H1 (cell line): ENCODE results near the gene SPOCK3. TPM values are rescaled to one million over a fixed set of nuclear protein-coding genes. Genes with fewer than 3 reads are reported as not detected.

Source experiments
- JUN ChIP-seq: IDR thresholded peaks from 2 replicates; pipeline ENCODE4 v1.6.1; 2011; ENCODE audit warnings: low read depth, mild to moderate bottlenecking, improper control_type of control experiment, low read length
- PHF8 ChIP-seq: fragments of 200-600 bp; sonication (generic); conservative IDR thresholded peaks from 2 replicates; pipeline ENCODE4 v1.7.1; 2012; ENCODE audit warnings: low read depth, mild to moderate bottlenecking, inconsistent platforms, low read length, moderate library complexity
- YY1 ChIP-seq: IDR thresholded peaks from 2 replicates; pipeline ENCODE4 v1.6.1; 2011; ENCODE audit warnings: low read depth, mild to moderate bottlenecking, low read length
- polyA plus RNA-seq, 7 experiments: library from polyadenylated mRNA; depleted of rRNA in 3 of 7; stranded (reverse) in 5 of 7; unstranded in 2 of 7; fragments of >200 nt in 5 of 7; fragments of 200-250 nt in 2 of 7; gene quantifications; 1 replicate in 5 of 7; 2 replicates in 1 of 7; 4 replicates in 1 of 7; pipeline versions ENCODE4 v1.2.1 to v1.2.3, GENCODE V29; 2011 to 2013; ENCODE audit warnings: missing spikeins in 2 of 7, mixed read lengths in 2 of 7
- total RNA-seq: library from RNA; stranded (reverse); fragmentation: NEBNext Ultra II Directional; extraction: Animal tissue kit (Norgen Biotek cat#: 25700); gene quantifications from 2 replicates; pipeline ENCODE4 v1.2.1, GENCODE V29; 2021
- TF ChIP-seq, protein P1 (sequence below): IDR thresholded peaks from 2 replicates; pipeline ENCODE4 v1.6.1; 2012; ENCODE audit warnings: inconsistent platforms

Gene SPOCK3
- total and polyA plus RNA-seq, 2 of the 8 experiments (the other 6 are each of a cell fraction or from before 2014, with no cell fraction given), result 0.14 to 0.60 TPM

DNA sequence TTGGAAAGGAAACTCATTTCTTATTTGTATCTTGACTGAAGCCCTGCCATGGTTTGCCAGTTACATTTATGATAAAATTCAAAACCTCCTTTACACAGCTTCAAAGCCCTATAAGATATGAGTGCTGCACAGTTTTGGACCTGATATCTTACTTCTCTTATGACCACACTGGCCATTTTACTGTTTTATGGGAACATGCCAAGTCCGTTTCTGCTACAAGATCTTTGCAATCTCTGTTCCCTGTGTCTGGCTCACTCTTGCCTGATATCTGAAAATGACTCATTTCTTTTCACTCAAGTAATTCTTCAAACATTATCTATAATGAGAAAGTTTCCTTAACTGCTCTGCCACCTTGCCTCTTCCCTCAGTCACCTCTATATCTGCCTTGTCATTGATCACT, 247.3 kb downstream of the SPOCK3 start (continued):
- TF ChIP-seq, protein P1, sequence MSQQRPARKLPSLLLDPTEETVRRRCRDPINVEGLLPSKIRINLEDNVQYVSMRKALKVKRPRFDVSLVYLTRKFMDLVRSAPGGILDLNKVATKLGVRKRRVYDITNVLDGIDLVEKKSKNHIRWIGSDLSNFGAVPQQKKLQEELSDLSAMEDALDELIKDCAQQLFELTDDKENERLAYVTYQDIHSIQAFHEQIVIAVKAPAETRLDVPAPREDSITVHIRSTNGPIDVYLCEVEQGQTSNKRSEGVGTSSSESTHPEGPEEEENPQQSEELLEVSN, result no peak
- TF ChIP-seq YY1 (no peak), PHF8 (no peak), JUN (no peak)
